GM21529 (cell line): ENCODE measurements around the gene ZSCAN10.

Experiments used
- ATAC-seq: cut with Tn5 transposase; IDR thresholded peaks from one replicate; pipeline ENCODE4 v1.9.1; 2021; ENCODE audit not compliant: unreplicated experiment

Gene ZSCAN10

DNA sequence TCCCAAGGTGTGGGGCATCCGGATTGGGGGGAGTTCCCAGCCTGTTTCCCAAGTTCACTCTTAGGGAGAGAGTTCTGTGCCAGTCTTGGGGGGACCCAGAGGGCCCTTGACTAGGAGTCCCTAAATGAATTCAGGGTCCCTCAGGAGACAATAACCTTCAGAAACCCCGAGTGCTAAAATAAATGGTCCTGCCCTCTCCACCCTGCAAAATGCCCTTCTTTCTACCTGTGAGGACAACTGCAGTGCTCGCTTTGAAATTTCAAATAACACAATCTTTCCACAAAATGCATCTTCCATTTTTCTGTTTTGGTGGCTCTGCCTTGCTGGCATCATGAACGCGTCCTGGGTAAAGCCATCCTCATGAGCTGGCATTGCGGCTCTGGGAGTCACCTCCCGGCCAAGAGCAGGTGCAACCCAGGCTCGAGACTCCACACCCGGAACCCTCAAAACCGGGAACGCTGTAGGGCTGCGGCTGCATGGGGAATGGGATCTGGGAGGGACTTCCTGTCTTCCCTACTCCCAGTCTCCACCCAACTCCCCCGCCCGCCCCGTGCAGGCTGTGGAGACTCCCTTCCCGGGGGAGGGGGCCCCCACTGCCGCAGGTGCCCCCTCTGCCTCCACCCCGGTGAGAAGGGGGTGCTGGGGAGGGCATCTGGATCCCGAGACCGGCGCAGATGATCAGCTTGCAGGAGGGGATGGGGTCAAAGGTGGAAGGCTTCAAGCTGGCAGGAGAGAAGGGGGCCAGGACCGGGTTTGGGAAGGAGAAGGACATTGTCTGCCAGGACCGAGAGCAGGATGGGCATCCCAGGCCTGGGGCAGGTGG lies 13.2 kb upstream of the ZSCAN10 start, which contains the start of gene ZNF205:
Gene ZNF205, plus strand, starts transcription at position 529 of the 823 bp plus-strand sequence. CDS start 845 bp downstream, outside the sequence.
- no peak for ATAC-seq

DNA sequence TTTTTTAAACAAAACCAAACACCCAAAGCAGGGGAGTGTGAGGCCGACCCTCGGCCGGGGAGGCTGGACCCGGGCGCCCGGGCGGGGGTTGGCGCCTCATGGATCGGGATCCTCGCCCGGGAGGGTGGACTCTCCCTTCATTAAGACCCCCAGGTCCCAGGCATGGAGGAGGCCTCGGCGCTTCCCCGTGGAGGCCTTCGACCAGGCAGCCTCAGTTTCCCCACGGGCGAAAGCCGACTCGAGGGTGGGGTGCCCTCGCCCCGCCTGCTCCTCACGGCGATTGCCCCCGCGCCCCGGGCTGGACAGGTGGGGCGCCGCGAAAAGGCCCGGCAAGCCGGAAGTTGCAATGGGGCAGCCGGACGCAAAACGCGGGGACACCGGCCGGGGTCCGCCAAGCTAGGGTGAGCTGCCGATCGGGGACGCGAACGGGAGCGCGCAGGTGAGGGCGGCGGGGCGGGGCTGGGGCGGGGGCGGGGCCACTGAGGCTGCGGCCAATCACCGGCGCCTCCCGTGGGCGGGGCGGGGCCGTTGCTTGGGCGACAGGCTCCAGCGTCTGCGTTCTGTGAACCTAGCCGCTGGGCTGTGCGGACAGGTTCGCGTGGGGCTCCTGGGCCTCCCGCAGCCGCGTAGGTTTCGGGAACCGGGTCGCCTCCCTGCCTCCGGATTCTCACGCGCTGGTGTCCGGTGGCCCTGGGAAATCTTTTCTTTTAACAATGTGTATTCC lies 7.3 kb upstream of the ZSCAN10 start:
- peak; percentile 77 for ATAC-seq

DNA sequence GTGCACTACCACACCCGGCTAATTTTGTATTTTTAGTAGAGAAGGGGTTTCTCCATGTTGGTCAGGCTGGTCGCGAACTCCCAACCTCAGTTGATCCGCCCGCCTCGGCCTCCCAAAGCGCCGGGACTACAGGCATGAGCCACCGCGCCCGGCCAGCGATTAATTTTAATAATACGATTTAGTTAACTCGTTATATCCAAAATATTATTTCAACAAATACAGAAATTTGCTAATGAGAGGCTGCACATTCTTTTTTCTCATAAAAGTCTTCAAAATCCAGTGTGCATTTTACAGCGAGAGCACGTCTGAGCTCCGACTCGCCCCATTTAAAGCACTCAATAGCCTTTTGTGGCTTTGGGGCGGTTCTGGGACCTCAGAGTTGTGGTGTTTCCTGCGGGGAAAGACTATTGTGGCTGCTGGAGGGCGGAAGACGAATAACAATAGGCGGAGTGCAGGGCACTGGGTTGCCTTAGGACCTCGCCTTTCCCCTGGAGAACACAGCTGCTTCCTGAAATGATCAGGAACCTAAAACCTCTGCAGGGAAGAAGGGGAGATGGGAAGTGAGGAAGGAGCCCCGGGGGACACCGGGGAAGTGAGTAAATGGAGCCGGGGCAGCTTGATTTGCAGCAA lies 2.9 kb upstream of the ZSCAN10 start:
- ATAC-seq, result no peak

DNA sequence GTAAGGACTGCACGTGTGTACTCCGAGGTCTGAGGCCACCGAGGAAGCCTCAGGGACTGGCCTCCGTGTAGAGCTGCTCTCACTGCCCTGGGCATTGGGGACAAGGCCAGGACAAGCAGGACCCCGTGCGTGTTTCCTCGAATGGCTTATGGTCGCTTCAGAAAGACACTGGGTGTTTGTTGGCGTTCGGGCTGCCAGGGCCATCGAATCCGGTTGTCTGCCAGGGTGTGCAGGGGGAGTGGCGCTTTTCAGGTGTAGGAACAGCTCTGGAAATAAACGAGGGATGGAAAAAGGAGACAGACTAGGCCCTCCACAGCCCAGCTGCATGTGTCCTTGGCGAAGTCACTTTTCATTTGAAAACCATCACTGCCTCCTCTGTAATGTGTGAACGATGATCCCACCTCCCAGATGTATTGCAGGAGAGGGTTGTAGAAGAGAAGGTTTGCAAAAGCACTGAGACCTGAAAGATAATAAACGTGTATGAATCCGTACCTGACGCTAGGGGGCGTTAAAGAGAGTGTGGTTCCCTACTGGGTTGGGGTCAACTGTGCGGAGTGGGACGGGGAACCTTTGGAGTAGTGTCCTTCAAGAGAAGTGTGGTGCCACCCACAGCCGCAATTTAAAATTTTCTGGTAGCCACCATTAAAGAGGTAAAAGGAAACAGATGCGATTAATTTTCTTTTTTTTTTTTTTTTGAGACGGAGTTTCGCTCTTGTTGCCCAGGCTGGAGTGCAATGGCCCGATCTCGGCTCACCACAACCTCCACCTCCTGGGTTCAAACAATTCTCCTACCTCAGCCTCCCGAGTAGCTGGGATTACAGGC lies 2.1 kb upstream of the ZSCAN10 start:
- ATAC-seq, result no peak

DNA sequence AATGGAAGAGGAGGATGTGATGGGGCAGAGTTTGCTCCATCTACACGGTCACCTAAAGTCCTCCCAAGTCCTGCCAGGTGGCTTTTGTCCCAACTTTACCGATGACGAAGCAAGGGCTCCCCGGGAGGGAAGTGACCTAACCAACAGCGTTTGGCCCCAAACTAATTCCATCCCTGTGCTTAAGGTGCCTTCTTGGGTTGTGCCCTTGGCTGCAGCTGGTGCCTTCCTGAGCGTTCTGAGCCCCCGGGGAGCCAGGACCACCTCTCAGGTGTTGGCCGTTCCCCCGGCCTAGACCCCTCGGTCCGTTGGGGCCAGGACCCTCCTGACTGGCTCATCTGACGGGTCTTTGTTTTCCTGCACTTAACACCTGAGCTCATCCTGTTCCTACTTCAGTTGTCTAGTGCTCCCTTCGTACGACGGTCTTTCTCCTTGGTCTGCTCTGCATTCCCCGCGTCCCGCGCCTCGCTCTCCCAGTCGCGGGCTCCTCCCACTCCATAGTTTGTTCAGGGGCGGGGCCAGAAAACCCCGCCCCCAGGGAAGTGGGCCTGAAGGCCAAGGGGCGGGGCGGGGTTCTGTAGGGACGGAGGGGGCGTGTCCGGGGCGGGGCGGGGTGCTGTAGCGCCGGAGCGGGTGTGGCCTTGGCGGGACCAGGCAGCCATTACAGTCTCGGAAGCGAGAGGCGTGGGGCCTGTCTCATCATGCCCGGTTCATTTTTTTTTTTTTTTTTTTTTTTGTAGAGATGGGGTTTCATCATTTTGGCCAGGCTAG lies 822 bp upstream of the ZSCAN10 start:
- ATAC-seq, result peak; percentile 64

DNA sequence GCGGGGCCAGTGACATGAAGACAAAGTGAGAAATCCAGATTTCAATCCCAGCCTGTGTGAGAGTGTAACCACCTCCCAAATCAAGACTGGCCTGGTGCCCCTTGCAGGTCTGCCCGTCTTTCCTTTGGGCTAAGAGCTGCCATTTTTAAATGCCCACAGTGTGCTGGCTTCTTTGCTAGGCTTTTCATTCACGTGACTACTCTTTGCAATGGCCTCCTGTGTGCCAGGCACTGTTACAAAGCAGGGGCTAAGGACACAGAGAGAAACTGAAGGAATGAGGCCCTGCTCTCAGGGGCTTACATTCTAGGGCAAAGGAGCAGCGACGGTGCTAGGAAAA lies 269 bp upstream of the ZSCAN10 start:
- ATAC-seq, result no peak

DNA sequence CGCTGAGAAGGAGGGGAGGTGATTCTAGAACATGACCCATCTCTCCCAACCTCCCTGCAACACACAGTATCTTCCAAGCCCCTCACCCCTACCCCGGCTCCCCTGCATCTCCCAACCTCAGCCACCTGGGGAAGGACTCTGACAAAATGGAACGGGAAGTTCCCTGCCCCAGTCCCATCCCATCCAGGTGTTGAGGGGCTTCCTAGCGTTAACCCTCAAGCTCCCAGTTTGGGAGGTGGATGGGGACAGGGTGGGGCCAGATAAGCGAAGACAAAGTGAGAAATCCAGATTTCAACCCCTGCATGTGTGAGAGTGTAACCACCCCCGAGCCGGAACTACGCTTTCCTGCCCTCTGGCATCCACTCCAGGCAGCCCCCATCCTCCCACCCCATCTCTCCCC lies 1.8 kb downstream of the ZSCAN10 start:
- no peak for ATAC-seq

DNA sequence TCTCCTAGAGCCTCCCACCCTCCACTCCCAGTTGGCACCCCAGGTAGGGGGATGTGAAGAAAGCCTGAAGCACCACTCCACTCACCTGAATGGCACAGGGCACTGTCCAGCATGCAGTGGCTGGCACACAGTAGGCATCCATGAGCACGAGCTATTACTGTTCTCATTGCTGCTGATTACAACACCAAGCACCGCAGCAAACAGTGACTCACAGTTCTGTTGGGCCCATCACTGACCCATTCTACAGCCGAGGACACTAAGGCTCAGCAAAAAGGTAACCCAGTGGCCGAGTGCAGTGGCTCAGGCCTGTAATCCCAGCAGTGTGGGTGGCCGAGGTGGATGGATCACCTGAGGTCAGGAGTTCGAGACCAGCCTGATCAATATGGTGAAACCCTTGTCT lies 2.7 kb downstream of the ZSCAN10 start:
- no peak for ATAC-seq

DNA sequence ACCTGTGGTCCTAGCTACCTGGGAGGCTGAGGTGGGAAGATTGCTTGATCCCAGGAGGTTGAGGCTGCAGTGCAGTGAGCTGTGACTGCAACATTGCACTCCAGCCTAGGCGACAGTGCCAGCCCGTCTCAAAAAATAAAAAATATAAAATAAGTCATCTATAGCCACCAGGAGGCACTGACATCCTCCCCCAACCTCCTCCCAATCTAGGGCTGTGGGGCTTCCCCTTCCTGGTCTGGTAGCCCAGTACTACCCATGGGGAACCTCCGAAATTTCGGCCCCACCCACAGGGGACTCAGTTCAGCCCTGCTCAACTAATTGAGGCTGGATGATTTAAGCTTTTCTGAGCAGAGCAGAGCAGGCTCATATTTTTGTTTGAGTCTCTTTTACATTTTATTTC lies 3.2 kb downstream of the ZSCAN10 start:
- ATAC-seq, result peak; percentile 57

DNA sequence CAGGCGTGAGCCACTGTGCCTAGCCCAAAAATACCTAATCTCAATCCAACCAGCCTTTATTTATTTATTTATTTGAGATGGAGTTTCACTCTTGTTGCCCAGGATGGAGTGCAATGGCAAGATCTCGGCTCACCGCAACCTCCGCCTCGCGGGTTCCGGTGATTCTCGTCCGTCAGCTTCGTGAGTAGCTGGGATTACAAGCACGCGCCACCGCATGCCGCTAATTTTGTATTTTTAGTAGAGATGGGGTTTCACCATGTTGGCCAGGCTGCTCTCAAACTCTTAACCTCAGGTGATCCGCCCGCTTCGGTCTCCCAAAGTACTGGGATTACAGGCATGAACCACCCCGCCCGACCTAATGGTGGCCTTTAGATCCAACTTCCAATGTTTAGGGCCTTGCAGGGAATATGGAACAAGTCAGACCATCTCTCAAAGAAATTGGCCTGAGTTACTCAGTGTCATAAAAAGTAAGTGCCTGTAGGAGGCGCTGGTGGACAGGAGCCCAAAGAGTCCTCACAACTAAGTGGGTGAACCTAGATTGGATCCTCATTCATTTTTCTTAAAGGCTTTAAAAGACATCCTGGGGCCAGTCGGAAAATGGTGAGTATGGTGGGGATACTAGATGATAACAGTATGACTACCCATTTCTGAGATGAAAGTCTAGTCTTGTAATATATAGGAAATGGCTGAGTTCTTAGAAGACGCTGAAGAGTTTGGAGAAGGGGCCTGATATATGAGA lies 4.6 kb downstream of the ZSCAN10 start:
- ATAC-seq, result no peak

DNA sequence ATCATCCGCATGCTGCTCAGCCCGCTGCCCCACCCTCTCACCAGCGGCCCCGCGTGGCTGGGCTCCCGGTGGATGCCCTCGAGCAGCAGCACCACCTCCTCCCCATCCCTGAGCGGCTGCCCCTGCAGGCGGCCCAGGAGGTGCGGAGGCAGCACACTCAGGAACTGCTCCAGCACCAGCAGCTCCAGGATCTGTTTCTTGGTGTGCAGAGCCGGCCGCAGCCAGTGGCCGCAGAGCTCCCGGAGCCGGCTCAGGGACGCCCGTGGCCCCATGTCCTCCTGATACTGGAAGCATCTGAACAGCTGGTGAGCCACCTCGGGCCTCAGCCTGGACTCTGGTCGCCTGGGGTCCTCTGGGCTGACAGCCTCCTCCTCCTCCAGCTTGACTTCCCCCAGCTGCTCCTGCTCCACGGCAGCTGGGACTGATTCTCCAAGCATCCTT lies 6.6 kb downstream of the ZSCAN10 start:
- no peak for ATAC-seq

DNA sequence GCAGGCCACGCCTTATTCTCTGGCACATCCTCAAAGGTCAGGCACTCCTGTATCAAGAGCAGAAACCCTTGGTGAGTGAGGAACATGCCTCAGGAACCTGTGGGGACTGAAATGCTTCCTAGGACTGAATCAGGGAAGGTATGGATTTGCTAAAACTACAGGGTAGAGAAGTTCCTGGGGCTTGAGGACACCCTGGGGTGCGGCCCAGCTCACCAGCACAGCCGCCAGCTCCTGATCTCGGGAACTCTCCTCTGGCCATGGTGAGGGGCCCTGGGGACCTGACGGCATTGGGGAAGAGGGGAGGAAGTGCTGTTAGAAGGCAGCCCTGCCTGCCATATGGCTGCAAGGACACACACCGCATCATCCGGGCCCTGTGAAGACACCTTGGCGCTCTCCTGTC lies 7.5 kb downstream of the ZSCAN10 start:
- no peak for ATAC-seq

DNA sequence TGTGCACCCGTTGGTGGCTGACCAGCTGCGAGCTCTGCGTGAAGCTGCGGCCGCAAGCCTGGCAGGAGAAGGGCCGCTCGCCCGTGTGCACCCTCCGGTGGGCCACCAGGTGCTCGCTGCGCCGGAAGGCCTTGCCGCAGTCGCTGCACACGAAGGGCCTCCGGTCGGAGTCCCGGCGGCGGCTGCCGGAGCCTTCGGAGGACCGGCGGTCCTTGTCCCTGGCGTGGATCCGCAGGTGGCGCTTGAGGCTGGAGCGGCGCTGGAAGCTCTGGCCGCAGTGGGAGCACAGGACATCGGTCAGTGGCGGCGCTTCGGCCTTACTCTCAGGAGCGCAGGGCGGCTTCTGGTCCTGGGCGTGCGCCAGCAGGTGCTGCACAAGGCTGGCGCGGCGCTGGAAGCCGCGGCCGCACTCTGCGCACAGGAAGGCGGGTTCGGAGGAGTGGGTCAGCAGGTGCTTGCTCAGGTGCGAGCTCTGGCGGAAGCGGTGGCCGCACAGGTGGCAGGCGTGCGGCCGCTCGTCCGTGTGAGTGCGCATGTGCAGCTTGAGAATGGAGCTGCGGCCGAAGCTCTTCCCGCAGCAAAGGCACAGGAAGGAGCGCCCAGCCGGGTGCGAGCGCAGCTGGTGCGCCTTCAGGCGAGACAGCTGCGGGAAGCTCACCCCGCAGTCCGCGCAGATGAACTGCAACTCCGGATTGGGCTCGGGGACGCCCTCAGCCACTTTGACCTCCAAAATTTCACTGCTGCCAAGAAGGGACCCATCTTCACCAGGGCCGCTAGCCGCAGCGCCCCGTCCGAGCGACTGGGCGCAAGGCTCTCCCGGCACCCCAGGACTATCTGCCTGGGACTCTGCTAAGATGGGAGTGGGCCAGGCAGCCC lies 9.1 kb downstream of the ZSCAN10 start:
- ATAC-seq, result no peak

DNA sequence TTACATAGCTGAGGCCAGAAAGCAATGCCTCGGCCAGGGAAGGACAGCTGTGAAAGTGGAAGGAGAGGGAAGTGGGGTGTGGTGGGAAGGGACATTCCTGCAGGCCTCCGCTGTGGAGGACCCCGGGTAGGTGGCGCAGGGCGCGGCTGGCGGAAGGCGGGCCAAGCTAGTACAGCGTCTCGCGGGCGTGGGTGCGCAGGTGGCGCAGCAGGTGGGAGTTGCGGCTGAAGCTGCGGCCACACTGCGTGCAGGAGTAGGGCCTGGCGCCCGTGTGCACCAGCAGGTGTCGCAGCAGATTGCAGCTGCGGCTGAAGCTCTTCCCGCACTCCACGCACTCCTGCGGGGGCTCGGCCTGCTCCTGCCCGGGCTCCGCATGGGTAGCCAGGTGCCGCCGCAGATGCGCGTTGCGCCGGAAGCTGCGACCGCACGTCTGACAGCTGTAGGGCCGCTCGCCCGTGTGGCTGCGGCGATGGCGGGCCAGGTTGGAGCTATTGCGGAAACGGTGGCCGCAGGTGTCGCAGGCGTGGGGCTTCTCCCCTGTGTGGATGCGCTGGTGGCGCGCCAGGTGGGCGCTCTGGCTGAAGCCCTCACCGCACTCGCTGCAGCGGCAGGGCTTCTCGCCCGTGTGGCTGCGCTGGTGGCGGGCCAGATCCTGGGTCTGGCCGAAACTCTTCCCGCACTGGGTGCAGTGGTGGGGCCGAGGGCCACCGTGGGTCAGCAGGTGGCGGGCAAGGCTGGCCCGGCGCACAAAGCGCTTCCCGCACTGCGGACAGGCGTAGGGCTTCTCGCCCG lies 10.0 kb downstream of the ZSCAN10 start:
- no peak for ATAC-seq

DNA sequence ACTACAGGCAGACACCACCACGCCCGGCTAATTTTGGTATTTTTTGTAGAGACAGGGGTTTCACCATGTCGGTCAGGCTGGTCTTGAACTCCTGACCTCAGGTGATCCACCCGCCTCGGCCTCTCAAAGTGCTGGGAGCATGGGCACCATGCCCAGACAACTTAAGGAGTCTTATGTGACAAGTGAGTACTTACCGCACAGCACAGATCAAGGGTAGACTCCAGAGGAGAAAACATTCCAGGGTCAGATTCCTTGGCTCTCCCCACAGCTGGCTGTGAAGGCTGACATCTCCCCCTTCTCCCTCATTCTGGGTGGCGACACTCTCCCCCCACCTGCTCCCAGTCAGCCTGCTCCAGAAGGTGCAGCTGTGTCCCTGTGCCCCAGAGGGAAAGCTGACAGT lies 10.6 kb downstream of the ZSCAN10 start:
- ATAC-seq, result no peak

DNA sequence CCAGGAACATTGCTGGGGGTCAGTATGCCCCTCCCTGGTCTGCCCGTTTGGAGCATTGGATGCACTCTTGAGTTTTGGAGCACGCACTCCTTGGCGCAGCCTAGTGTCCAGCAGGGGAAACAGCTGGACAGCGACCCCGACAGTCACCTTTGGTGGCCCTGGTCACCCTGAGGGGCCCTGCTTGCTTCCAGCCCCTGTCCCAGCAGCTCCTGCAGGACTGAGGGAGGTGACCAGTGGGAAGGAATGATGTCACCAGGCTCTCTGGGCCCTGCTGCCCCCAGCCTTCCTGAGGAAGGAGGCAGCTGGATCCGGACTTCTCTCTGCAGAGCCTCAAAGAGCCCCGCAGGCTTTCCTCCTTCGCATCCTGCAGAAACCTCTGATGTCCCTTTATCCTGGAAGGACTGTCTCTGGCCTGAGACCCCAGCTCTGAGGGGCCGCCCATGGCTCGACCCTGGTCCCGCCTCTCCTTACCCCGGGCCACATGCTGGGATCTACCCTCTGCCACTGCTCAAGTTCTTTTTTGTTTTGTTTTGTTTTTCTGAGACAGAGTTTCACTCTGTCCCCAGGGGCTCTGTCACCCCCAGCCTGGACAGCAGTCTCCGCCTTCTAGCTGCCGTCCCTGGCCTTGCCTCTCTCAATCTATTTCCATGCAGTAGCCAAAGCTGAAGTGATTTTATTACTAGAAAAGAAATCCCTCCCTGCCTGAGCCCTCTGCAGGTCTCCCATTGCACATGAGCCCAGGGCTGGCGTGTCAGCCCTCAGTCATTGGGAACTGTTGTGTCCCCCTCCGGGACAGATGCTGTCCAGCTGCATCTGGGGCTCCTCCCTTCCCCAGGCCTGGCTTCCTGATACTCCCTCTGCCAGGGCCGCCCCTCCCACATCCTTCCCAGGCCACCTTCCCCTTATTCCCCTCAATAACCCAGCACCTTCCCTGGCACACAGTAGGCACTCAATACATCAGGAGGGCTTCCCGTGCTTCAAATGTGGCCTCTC lies 11.6 kb downstream of the ZSCAN10 start:
- ATAC-seq, result no peak
